ENCODE data around the gene PLEKHO2. TPM values are rescaled to one million over a fixed set of nuclear protein-coding genes. Genes with fewer than 3 reads are reported as not detected.

Gene PLEKHO2
- total and polyA plus RNA-seq, 10 of the 15 experiments (the other 5 are each of a cell fraction or from before 2014, with no cell fraction given), result 1.4 to 25.6 (median 20.5) TPM

DNA sequence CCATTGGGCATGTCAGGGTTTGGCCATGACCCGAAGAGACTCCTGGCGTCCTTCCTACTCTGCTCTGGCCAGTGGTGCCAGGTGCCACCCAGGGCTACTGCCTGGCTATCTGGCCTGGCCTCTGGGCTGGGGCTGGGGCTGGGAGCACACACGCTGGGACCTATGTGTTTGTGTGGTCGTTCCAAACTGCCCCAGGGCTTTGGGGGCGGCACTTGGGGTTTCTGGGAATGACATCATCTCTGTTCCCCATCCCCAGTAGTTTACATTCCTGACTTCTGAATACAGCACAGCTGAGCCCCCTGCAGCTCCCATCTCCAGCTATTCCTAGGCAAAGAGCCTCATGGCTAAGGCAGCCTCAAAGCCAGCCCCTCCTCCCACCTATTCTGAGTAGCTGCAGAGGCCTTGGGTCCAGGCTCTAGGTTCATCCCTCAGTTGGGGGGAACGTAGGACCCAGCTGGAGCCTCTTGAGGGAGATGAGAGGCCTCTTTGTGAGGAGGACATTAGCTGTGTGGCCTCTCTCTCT lies 24.3 kb downstream of the PLEKHO2 start:
- TF ChIP-seq, protein P1, sequence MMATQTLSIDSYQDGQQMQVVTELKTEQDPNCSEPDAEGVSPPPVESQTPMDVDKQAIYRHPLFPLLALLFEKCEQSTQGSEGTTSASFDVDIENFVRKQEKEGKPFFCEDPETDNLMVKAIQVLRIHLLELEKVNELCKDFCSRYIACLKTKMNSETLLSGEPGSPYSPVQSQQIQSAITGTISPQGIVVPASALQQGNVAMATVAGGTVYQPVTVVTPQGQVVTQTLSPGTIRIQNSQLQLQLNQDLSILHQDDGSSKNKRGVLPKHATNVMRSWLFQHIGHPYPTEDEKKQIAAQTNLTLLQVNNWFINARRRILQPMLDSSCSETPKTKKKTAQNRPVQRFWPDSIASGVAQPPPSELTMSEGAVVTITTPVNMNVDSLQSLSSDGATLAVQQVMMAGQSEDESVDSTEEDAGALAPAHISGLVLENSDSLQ (IDR thresholded peaks at IDR 0.05), result no peak
- TF ChIP-seq POLR2A (IDR thresholded peaks at IDR 0.05; ENCODE audit: low read depth, low read length) (no peak), HDGF (IDR thresholded peaks at IDR 0.05) (no peak), RELA (IDR thresholded peaks at IDR 0.05; ENCODE audit: borderline replicate concordance, partially characterized antibody) (no peak), NFYB (IDR thresholded peaks at IDR 0.05; ENCODE audit: insufficient read depth, low read depth, low read length) (no peak)
- TF ChIP-seq, protein P2, sequence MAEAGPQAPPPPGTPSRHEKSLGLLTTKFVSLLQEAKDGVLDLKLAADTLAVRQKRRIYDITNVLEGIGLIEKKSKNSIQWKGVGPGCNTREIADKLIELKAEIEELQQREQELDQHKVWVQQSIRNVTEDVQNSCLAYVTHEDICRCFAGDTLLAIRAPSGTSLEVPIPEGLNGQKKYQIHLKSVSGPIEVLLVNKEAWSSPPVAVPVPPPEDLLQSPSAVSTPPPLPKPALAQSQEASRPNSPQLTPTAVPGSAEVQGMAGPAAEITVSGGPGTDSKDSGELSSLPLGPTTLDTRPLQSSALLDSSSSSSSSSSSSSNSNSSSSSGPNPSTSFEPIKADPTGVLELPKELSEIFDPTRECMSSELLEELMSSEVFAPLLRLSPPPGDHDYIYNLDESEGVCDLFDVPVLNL (IDR thresholded peaks at IDR 0.05; ENCODE audit: low read depth, low read length), result no peak
- BruUV-seq (replicated peaks), result no TSS peak
- Histone ChIP-seq H3K9ac (ENCODE audit: control insufficient read depth, insufficient read depth, low read length) (no peak overlapping the region), H3K27me3 (replicated peaks in 1 of 2; ENCODE audit: control insufficient read depth in 2 of 2, insufficient read depth in 2 of 2, low read length in 1 of 2) (no peaks in the 10 kb centered on the region), H3K79me2 (ENCODE audit: control insufficient read depth, insufficient read depth, low read length) (no peaks in the 10 kb centered on the region), H3K4me3 (no peak overlapping the region), H3K36me3 (ENCODE audit: control insufficient read depth in 2 of 2, insufficient read depth in 2 of 2, low read length in 1 of 2) (peaks cover 15 to 38% of the 10 kb centered on the region in 2 experiments), H4K20me1 (ENCODE audit: control insufficient read depth, insufficient read depth) (no peaks in the 10 kb centered on the region), H2AFZ (ENCODE audit: control insufficient read depth, low read depth, low read length) (no peak overlapping the region), H3K27ac (ENCODE audit: control insufficient read depth, insufficient read depth) (no peak overlapping the region), H3K9me3 (replicated peaks; ENCODE audit: control insufficient read depth, insufficient read depth, low read length) (no peaks in the 10 kb centered on the region; the same call in 2 of the 3 replicates), H3K4me1 (ENCODE audit: control insufficient read depth, insufficient read depth, low read length) (peaks cover 6% of the 10 kb centered on the region), H3K4me2 (ENCODE audit: control insufficient read depth, insufficient read depth) (no peak overlapping the region)
- ChIA-PET POLR2A (interaction anchor here (1.2 to 3.2 kb wide), 3 partner anchors 22 to 28 kb away, joined by 3 to 14 read pairs (median 5); no protein-coding TSS in a partner anchor), SMC1A (ENCODE audit: uncharacterized antibody, unreplicated experiment) (interaction anchor here (0.7 to 8.5 kb wide), 6 partner anchors 14 to 57 kb away, joined by 3 to 51 read pairs (median 4); no protein-coding TSS in a partner anchor), CTCF (interaction anchor here (0.7 to 1.0 kb wide), 3 partner anchors 11 to 28 kb away, joined by 3 to 5 read pairs (median 4); no protein-coding TSS in a partner anchor), RAD21 (ENCODE audit: unreplicated experiment) (interaction anchor here (1.0 to 4.2 kb wide), 3 partner anchors 17 to 28 kb away, joined by 3 to 33 read pairs (median 14); partner anchors contain the start of gene PLEKHO2)
- FAIRE-seq (no peak), DNase-seq (ENCODE audit: low read depth, low spot score) (no peak), ATAC-seq (no peak; the same call in 2 of the 3 replicates)
- 77% methylated on average over 6 of the region's 6 CpGs for WGBS (ENCODE audit: insufficient coverage, insufficient replicate concordance, low lambda C conversion rate, missing lambda C conversion rate)
- in situ Hi-C loops (cut with MboI), result no loop called here
- intact Hi-C loops (cut with micrococcal nuclease; ENCODE audit: unreplicated experiment), result no loop called here
